K562 (cell line): ENCODE measurements around the gene SLC20A1. TPM values are rescaled to one million over a fixed set of nuclear protein-coding genes. Genes with fewer than 3 reads are reported as not detected.
A peak's percentile ranks its signal among the peaks of the same experiment; 100 is the strongest.

Experiments used
- ATAC-seq: fragments of 200-7000 bp; cut with Tn5 transposase; 3 replicates; pipeline ENCODE4 v1.9.1; 2020; ENCODE audit warnings: moderate library complexity
- BruUV-seq: library from RNA; stranded (reverse); fragments of 400-500 nt; replicated peaks from 2 replicates; lab custom pipeline; 2021; lab: Mats Ljungman, UMichigan
- CTCF ChIA-PET: fragments of 300-600 bp; formaldehyde crosslinking; extraction: SDS; loops from one replicate; lab custom pipeline; 2021; ENCODE audit warnings: low intra/inter-chr PET ratio; lab: Yijun Ruan, JAX
- POLR2A ChIA-PET: fragments of 300-600, 350-650 bp; sonication (Branson Sonifier 250); formaldehyde crosslinking; extraction: SDS; loops from one replicate; lab custom pipeline; 2021; ENCODE audit warnings: antibody characterized with exemption, inconsistent platforms; lab: Yijun Ruan, JAX
- DNase-seq, 4 experiments: peaks; one replicate each; pipeline versions ENCODE4 v3.0.0 to v3.0.0-alpha.2; 2011 to 2018; ENCODE audit warnings: low spot score in 3 of 4, mixed read lengths in 3 of 4; ENCODE audit errors: extremely low read depth in 1 of 4
- FAIRE-seq: peaks from 2 replicates; lab custom pipeline; 2011; peaks lifted over from hg19 to GRCh38; lab: Jason Lieb, UNC
- H2AFZ ChIP-seq: 2 replicates; pipeline ENCODE4 v1.6.0; 2011; ENCODE audit warnings: low read depth, low read length, control low read depth, inconsistent platforms
- H3K27ac ChIP-seq: fragments of 200-600 bp; 3 replicates; pipeline ENCODE4 v1.8.0; 2011; ENCODE audit warnings: low read depth, mild to moderate bottlenecking, control low read depth, inconsistent platforms, low read length, moderate library complexity, mixed read lengths; ENCODE audit errors: extremely low read depth
- H3K27me3 ChIP-seq, 2 experiments: fragments of 300-600 bp in 1 of 2; 2 replicates in 1 of 2; 3 replicates in 1 of 2; pipeline versions ENCODE4 v1.6.0 to v1.8.0; 2011; ENCODE audit warnings: inconsistent platforms in 2 of 2, low read length in 2 of 2, mild to moderate bottlenecking in 1 of 2, mixed read lengths in 1 of 2, moderate library complexity in 1 of 2; ENCODE audit not compliant: control insufficient read depth in 2 of 2, insufficient read depth in 2 of 2
- H3K36me3 ChIP-seq: fragments of 300-600 bp; 3 replicates; pipeline ENCODE4 v1.8.0; 2011; ENCODE audit warnings: mild to moderate bottlenecking, low read length, inconsistent platforms; ENCODE audit not compliant: control insufficient read depth, insufficient read depth
- H3K4me1 ChIP-seq, 2 experiments: fragments of 200-600 bp in 1 of 2; replicated peaks in 1 of 2; 2 replicates in 1 of 2; 3 replicates in 1 of 2; pipeline versions ENCODE4 v1.5.1 to v1.8.0; 2011; ENCODE audit warnings: inconsistent platforms in 2 of 2, low read length in 2 of 2, mild to moderate bottlenecking in 1 of 2, mixed read lengths in 1 of 2, moderate library complexity in 1 of 2; ENCODE audit not compliant: control insufficient read depth in 2 of 2, insufficient read depth in 2 of 2
- H3K4me2 ChIP-seq: 2 replicates; pipeline ENCODE4 v1.6.1; 2011; ENCODE audit warnings: low read length, control low read depth, inconsistent platforms, mixed read lengths; ENCODE audit not compliant: insufficient read depth
- H3K4me3 ChIP-seq: fragments of 200-600 bp; sonication (generic), shearing (Covaris generic); 2 replicates; pipeline ENCODE4 v1.5.1; 2016; ENCODE audit warnings: control low read depth, inconsistent platforms
- H3K79me2 ChIP-seq: fragments of 200-600 bp; 3 replicates; pipeline ENCODE4 v1.8.0; 2011; ENCODE audit warnings: low read length, inconsistent platforms; ENCODE audit not compliant: control insufficient read depth, insufficient read depth
- H3K9ac ChIP-seq, 2 experiments: 2 replicates each; pipeline versions ENCODE4 v1.6.0 to v1.6.1; 2011; ENCODE audit warnings: low read depth in 2 of 2, low read length in 2 of 2, control low read depth in 1 of 2, inconsistent platforms in 1 of 2, mild to moderate bottlenecking in 1 of 2, mixed read lengths in 1 of 2; ENCODE audit not compliant: insufficient read depth in 1 of 2
- H3K9me1 ChIP-seq: one replicate; pipeline ENCODE4 v1.6.0; 2011; ENCODE audit warnings: inconsistent platforms, mild to moderate bottlenecking, low read length, moderate library complexity; ENCODE audit not compliant: control insufficient read depth, insufficient read depth
- H3K9me3 ChIP-seq: replicated peaks from 2 replicates; pipeline ENCODE4 v1.5.1; 2011; ENCODE audit warnings: low read depth, low read length, inconsistent platforms; ENCODE audit not compliant: control insufficient read depth, insufficient read depth
- H4K20me1 ChIP-seq: replicated peaks from 2 replicates; pipeline ENCODE4 v1.6.1; 2011; ENCODE audit warnings: low read length, inconsistent platforms, mixed read lengths; ENCODE audit not compliant: control insufficient read depth, insufficient read depth
- GABPA ChIP-seq: fragments of 200-800 bp; sonication (Bioruptor generic); conservative IDR thresholded peaks from 2 replicates; pipeline ENCODE4 v1.6.1; 2016; ENCODE audit warnings: low read depth, missing genetic modification characterization, missing compliant biosample characterization
- HNRNPH1 ChIP-seq: fragments of 200-400 bp; formaldehyde crosslinking; optimal IDR thresholded peaks from 2 replicates; pipeline ENCODE3; 2017; ENCODE audit warnings: low read depth, mild to moderate bottlenecking, low read length, moderate library complexity
- NFIX ChIP-seq: fragments of 250-450 bp; sonication (Bioruptor Pico); IDR thresholded peaks from 2 replicates; pipeline ENCODE4 v1.4.0; 2020; ENCODE audit warnings: low read depth, mild to moderate bottlenecking, moderate library complexity
- ZNF175 ChIP-seq: fragments of 200-800 bp; sonication (Bioruptor generic); IDR thresholded peaks from 2 replicates; pipeline ENCODE4 v1.6.1; 2016; ENCODE audit warnings: low read depth, mild to moderate bottlenecking, missing genetic modification characterization, missing compliant biosample characterization
- WGBS: fragments of 100-300 bp; shearing (Covaris generic); methylation state at CpG from one replicate; pipeline ENCODE4 v1.1.6; 2016; ENCODE audit warnings: low coverage, mixed read lengths; ENCODE audit not compliant: insufficient coverage; ENCODE audit errors: missing lambda C conversion rate; 5-methylcytosine and 5-hydroxymethylcytosine counted together
- in situ Hi-C: fragments of 300-500 bp; cut with MboI; formaldehyde crosslinking; loops from 4 replicates; pipeline ENCODE4 v1.15.0; 2018; ENCODE audit warnings: inconsistent platforms, mixed read lengths
- intact Hi-C: fragments of 100-400 bp; cut with micrococcal nuclease; formaldehyde crosslinking; loops from 2 replicates; pipeline ENCODE4 v1.14.2; 2022
- polyA plus RNA-seq, 8 experiments: library from polyadenylated mRNA; depleted of rRNA in 4 of 8; stranded (reverse) in 5 of 8; unstranded in 3 of 8; fragments of >200 nt; fragmentation: Nextera tagmentation in 2 of 8; fragmentation: Illumina TruSeq in 1 of 8; extraction: Ambion mirVana in 2 of 8; extraction: Trizol in 1 of 8; gene quantifications; 2 replicates each; pipeline versions ENCODE4 v1.2.1 to v1.2.3, GENCODE V29; 2011 to 2014; ENCODE audit warnings: inconsistent platforms in 1 of 8, missing spikeins in 1 of 8
- total RNA-seq, 7 experiments: library from RNA; depleted of rRNA in 6 of 7; stranded (reverse); fragments of >200 nt in 6 of 7; fragmentation: Illumina TruSeq in 2 of 7; extraction: Trizol in 2 of 7; gene quantifications; 2 replicates each; pipeline versions ENCODE4 v1.2.1 to v1.2.3, GENCODE V29; 2011 to 2021; ENCODE audit warnings: low replicate concordance in 1 of 7

Gene SLC20A1
- total and polyA plus RNA-seq, 9 of the 15 experiments (the other 6 are each of a cell fraction or from before 2014, with no cell fraction given) = 53.8 to 150 (median 74.7) TPM

DNA sequence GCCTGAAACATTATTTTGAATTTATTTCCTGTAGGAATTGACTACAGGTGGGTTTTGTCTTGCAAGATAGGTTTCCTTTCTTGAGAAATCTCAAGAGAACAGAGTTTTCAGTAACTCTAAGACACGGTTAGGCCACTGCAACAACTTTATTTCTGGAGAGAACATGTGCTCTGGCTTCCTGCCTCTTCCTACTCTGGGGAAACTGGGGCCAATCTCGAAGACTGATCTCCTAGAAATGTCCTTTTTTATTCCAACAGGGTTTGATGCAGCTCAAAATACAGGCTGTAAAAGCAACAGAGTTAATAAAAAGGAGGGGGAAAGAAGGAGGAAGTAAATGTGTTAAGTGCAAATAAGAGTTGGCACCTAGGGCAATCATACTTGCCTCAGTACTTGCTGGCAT is 4.0 kb upstream of the SLC20A1 start:
- 9% methylated on average over 2 of the region's 2 CpGs for WGBS
- H2AFZ ChIP-seq = peak overlapping the region; percentile 40; the same call in 1 of the 2 replicates
- DNase-seq = no peak
- ATAC-seq = no peak
- H3K4me3 ChIP-seq = no peak overlapping the region
- no TSS peak for BruUV-seq
- H3K79me2 ChIP-seq = peaks cover 22% of the 10 kb centered on the region
- 0 out of 4 replicates have a peak overlapping the region, but pooled peaks of 1 of the 2 experiments have one; percentile 24 for H3K9ac ChIP-seq
- intact Hi-C loops = no loop called here
- TF ChIP-seq ZNF175 (CRISPR knock-in tag) (0 out of 2 replicates have a peak, but pooled peaks have one; percentile 16), NFIX (CRISPR knock-in tag) (no peak)
- TF ChIP-seq, all 486 proteins: peak for 1
- H4K20me1 ChIP-seq = peaks cover under 1% of the 10 kb centered on the region; the same call in 1 of the 2 replicates
- ChIA-PET POLR2A (interaction anchor here (0.6 to 9.6 kb wide), 7 partner anchors 9 to 99 kb away, joined by 3 to 84 read pairs (median 4); no protein-coding TSS in a partner anchor), CTCF (no interaction called here)
- no peak for FAIRE-seq
- peak overlapping the region; percentile 72; the same call in 2 of the 3 replicates for H3K27ac ChIP-seq
- no peaks in the 10 kb centered on the region for H3K9me3 ChIP-seq
- no peak overlapping the region for H3K4me2 ChIP-seq
- no peaks in the 10 kb centered on the region for H3K9me1 ChIP-seq
- no peaks in the 10 kb centered on the region for H3K27me3 ChIP-seq
- in situ Hi-C loops = no loop called here
- peaks cover 24 to 49% of the 10 kb centered on the region in 2 experiments for H3K4me1 ChIP-seq
- peaks cover under 1% of the 10 kb centered on the region; the same call in 2 of the 3 replicates for H3K36me3 ChIP-seq

GRCh38 chr2:112642561-112642960 is 3.2 kb upstream of the SLC20A1 start:
- no peak overlapping the region for H3K4me2 ChIP-seq
- H3K27me3 ChIP-seq = no peaks in the 10 kb centered on the region
- no TSS peak for BruUV-seq
- H3K36me3 ChIP-seq = peaks cover 9% of the 10 kb centered on the region
- ATAC-seq (no peak), FAIRE-seq (no peak), DNase-seq (no peak)
- peaks cover 8% of the 10 kb centered on the region; the same call in 1 of the 2 replicates for H4K20me1 ChIP-seq
- no peak overlapping the region for H2AFZ ChIP-seq
- in situ Hi-C loops = no loop called here
- no peak for TF ChIP-seq GABPA
- TF ChIP-seq HNRNPH1 = no peak
- peaks cover 24 to 53% of the 10 kb centered on the region in 2 experiments for H3K4me1 ChIP-seq
- intact Hi-C loops = no loop called here
- peaks cover 30% of the 10 kb centered on the region for H3K79me2 ChIP-seq
- no peak overlapping the region for H3K27ac ChIP-seq
- no peaks in the 10 kb centered on the region for H3K9me3 ChIP-seq
- 90% methylated on average over 5 of the region's 5 CpGs for WGBS
- no peak overlapping the region; a peak in 1 of 4 replicates for H3K9ac ChIP-seq
- H3K9me1 ChIP-seq = no peaks in the 10 kb centered on the region
- CTCF ChIA-PET = no interaction called here
- H3K4me3 ChIP-seq = no peak overlapping the region
- POLR2A ChIA-PET = interaction anchor here (0.7 to 9.6 kb wide), 4 partner anchors 10 to 44 kb away, joined by 3 to 84 read pairs (median 4); no protein-coding TSS in a partner anchor
